MCF 10A (cell line): ENCODE results near the gene MFSD12. TPM values are rescaled to one million over a fixed set of nuclear protein-coding genes. Genes with fewer than 3 reads are reported as not detected.

Source experiments
- BruUV-seq: library from RNA; stranded (reverse); fragments of 400-500 nt; replicated peaks from 2 replicates; lab custom pipeline; 2021; lab: Mats Ljungman, UMichigan
- CTCF ChIA-PET: fragments of 300-600 bp; sonication (Branson Sonifier 250); formaldehyde crosslinking; extraction: SDS; loops from one replicate; lab custom pipeline; 2021; ENCODE audit warnings: antibody characterized with exemption, inconsistent platforms; lab: Yijun Ruan, JAX
- POLR2A ChIA-PET: fragments of 300-600, 350-650 bp; sonication (Branson Sonifier 250); formaldehyde crosslinking; extraction: SDS; loops from one replicate; lab custom pipeline; 2020; ENCODE audit warnings: antibody characterized with exemption, inconsistent platforms; lab: Yijun Ruan, JAX
- DNase-seq: peaks from one replicate; pipeline ENCODE4 v3.0.0-alpha.2; 2018; ENCODE audit not compliant: unreplicated experiment
- H3K27ac Mint-ChIP-seq: one replicate; pipeline ENCODE4 v1.8.0; 2022; ENCODE audit warnings: mild to moderate bottlenecking, low read depth, mixed read lengths; ENCODE audit not compliant: unreplicated experiment
- H3K27me3 Mint-ChIP-seq: one replicate; pipeline ENCODE4 v1.8.0; 2022; ENCODE audit warnings: mixed read lengths; ENCODE audit not compliant: insufficient read depth, unreplicated experiment
- H3K36me3 Mint-ChIP-seq: one replicate; pipeline ENCODE4 v1.8.0; 2022; ENCODE audit warnings: mild to moderate bottlenecking, moderate library complexity, mixed read lengths; ENCODE audit not compliant: insufficient read depth, unreplicated experiment
- H3K4me1 Mint-ChIP-seq: one replicate; pipeline ENCODE4 v1.8.0; 2022; ENCODE audit warnings: mixed read lengths; ENCODE audit not compliant: insufficient read depth, unreplicated experiment
- H3K4me3 Mint-ChIP-seq: one replicate; pipeline ENCODE4 v1.8.0; 2022; ENCODE audit warnings: mild to moderate bottlenecking, moderate library complexity, mixed read lengths; ENCODE audit not compliant: unreplicated experiment
- H3K9me3 Mint-ChIP-seq: one replicate; pipeline ENCODE4 v1.8.0; 2022; ENCODE audit warnings: mixed read lengths; ENCODE audit not compliant: unreplicated experiment
- intact Hi-C: fragments of 100-400 bp; cut with micrococcal nuclease; formaldehyde crosslinking; loops from 2 replicates; pipeline ENCODE4 v1.14.1; 2022
- total RNA-seq: library from RNA; stranded (reverse); gene quantifications from 2 replicates; pipeline ENCODE4 v1.2.3, GENCODE V29; 2022
- TF ChIP-seq, protein P1 (sequence below): fragments of 200-600 bp; IDR thresholded peaks from one replicate; pipeline ENCODE4 v1.8.0; 2022; ENCODE audit warnings: antibody characterized with exemption, mild to moderate bottlenecking; ENCODE audit not compliant: unreplicated experiment

MFSD12 gene
- total RNA-seq, 1 experiment from 2014 or later: 79.4 TPM

- CTCF ChIA-PET: no interaction called here
- Mint-ChIP-seq H3K27ac (no peak overlapping the region), H3K4me3 (no peak overlapping the region), H3K36me3 (no peaks in the 10 kb centered on the region), H3K4me1 (peaks cover 9% of the 10 kb centered on the region), H3K9me3 (no peaks in the 10 kb centered on the region), H3K27me3 (no peaks in the 10 kb centered on the region)
- BruUV-seq: no TSS peak
- TF ChIP-seq, protein P1, sequence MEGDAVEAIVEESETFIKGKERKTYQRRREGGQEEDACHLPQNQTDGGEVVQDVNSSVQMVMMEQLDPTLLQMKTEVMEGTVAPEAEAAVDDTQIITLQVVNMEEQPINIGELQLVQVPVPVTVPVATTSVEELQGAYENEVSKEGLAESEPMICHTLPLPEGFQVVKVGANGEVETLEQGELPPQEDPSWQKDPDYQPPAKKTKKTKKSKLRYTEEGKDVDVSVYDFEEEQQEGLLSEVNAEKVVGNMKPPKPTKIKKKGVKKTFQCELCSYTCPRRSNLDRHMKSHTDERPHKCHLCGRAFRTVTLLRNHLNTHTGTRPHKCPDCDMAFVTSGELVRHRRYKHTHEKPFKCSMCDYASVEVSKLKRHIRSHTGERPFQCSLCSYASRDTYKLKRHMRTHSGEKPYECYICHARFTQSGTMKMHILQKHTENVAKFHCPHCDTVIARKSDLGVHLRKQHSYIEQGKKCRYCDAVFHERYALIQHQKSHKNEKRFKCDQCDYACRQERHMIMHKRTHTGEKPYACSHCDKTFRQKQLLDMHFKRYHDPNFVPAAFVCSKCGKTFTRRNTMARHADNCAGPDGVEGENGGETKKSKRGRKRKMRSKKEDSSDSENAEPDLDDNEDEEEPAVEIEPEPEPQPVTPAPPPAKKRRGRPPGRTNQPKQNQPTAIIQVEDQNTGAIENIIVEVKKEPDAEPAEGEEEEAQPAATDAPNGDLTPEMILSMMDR: no peak
- POLR2A ChIA-PET: no interaction called here
- DNase-seq: no peak
- intact Hi-C loops: no loop called here
Measured at GRCh38 chr19:3605770-3606169, 48.4 kb upstream of the MFSD12 start.

DNA sequence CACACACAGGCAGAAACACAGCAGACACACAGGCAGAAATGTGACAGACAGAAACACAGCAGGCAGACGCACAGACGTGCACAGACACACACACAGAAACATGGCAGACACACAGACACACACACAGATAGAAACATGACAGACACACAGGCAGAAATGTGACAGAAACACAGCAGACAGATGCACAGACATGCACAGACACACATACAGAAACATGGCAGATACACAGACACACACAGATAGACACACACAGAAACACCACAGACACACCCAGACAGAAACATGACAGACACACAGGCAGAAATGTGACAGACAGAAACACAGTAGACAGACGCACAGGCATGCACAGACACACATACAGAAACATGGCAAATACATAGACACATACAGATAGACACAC, 48.0 kb upstream of the MFSD12 start:
- Mint-ChIP-seq H3K27me3 (no peaks in the 10 kb centered on the region), H3K4me3 (no peak overlapping the region), H3K36me3 (no peaks in the 10 kb centered on the region), H3K27ac (no peak overlapping the region), H3K9me3 (no peaks in the 10 kb centered on the region), H3K4me1 (peaks cover 9% of the 10 kb centered on the region)
- CTCF ChIA-PET: no interaction called here
- TF ChIP-seq, protein P1: no peak
- POLR2A ChIA-PET: no interaction called here
- no TSS peak for BruUV-seq
- DNase-seq: no peak
- intact Hi-C loops: no loop called here

DNA sequence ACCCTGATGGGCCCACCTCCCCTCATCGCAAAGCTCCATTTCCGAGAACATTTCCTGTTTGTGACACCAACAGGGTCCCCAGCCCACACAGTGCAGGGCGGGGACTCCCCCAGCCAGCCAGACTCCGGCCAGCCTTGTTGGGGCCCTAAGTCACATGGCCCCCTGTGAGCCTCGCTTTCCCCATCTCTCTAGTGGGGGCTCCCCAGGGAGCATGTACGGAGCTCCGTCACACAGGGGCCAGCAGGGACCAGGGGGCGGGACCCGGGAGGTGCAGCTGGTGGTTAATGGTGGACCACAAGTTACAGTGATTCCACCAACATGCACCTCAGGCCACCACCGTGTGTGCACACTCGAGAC, 47.6 kb upstream of the MFSD12 start:
- no peak for DNase-seq
- no peaks in the 10 kb centered on the region for H3K27me3 Mint-ChIP-seq
- TF ChIP-seq, protein P1: no peak
- H3K9me3 Mint-ChIP-seq: no peaks in the 10 kb centered on the region
- H3K36me3 Mint-ChIP-seq: no peaks in the 10 kb centered on the region
- H3K27ac Mint-ChIP-seq: no peak overlapping the region
- POLR2A ChIA-PET: no interaction called here
- no TSS peak for BruUV-seq
- CTCF ChIA-PET: no interaction called here
- no peak overlapping the region for H3K4me3 Mint-ChIP-seq
- intact Hi-C loops: no loop called here
- H3K4me1 Mint-ChIP-seq: peaks cover 9% of the 10 kb centered on the region

GRCh38 chr19:3604227-3604986, 47.0 kb upstream of the MFSD12 start:
- POLR2A ChIA-PET: no interaction called here
- no peaks in the 10 kb centered on the region for H3K27me3 Mint-ChIP-seq
- BruUV-seq: no TSS peak
- no peak overlapping the region for H3K27ac Mint-ChIP-seq
- H3K4me3 Mint-ChIP-seq: no peak overlapping the region
- H3K36me3 Mint-ChIP-seq: no peaks in the 10 kb centered on the region
- H3K9me3 Mint-ChIP-seq: no peaks in the 10 kb centered on the region
- H3K4me1 Mint-ChIP-seq: peaks cover 9% of the 10 kb centered on the region
- CTCF ChIA-PET: no interaction called here
- TF ChIP-seq, protein P1: no peak
- intact Hi-C loops: no loop called here
- DNase-seq: no peak
